ENCODE measurements around the gene TBC1D14.

GRCh38 chr4:7030856-7031255 lies 121.2 kb downstream of the TBC1D14 start:
- TF ChIP-seq CTCF (IDR thresholded peaks at IDR 0.05), result no peak
- TF ChIP-seq TCF7L2 (IDR thresholded peaks at IDR 0.05; ENCODE audit: low read depth, low read length), result no peak
- TF ChIP-seq POLR2AphosphoS5 (IDR thresholded peaks at IDR 0.05; ENCODE audit: low read depth, low read length), result no peak
- no peak for TF ChIP-seq SIN3A (IDR thresholded peaks at IDR 0.05; ENCODE audit: borderline replicate concordance, insufficient read depth, low read depth, low read length)
